ENCODE results near the gene MED8. TPM values are rescaled to one million over a fixed set of nuclear protein-coding genes. Genes with fewer than 3 reads are reported as not detected.

The MED8 gene
- total and polyA plus RNA-seq, 10 of the 15 experiments (the other 5 are each of a cell fraction or from before 2014, with no cell fraction given), result 20.2 to 61.7 (median 39.5) TPM

DNA sequence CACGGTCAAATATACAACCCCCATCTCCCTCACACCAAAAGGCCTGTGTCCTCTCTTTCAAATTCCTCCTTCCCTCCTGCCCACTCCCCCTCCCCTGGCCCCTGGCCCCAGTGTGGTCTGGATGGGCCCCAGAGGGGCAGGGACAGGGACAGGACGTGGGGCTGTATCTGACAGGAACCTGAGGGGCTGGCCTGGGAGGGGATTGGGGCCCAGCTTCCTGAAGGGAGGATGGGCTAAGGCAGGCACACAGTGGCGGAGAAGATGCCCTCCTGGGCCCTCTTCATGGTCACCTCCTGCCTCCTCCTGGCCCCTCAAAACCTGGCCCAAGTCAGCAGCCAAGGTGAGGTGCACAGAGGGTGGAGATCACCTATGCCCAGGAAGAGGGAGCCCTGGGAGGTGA, 52.0 kb downstream of the MED8 start, which contains the start of gene MPL (continued):
- TF ChIP-seq, protein P1, sequence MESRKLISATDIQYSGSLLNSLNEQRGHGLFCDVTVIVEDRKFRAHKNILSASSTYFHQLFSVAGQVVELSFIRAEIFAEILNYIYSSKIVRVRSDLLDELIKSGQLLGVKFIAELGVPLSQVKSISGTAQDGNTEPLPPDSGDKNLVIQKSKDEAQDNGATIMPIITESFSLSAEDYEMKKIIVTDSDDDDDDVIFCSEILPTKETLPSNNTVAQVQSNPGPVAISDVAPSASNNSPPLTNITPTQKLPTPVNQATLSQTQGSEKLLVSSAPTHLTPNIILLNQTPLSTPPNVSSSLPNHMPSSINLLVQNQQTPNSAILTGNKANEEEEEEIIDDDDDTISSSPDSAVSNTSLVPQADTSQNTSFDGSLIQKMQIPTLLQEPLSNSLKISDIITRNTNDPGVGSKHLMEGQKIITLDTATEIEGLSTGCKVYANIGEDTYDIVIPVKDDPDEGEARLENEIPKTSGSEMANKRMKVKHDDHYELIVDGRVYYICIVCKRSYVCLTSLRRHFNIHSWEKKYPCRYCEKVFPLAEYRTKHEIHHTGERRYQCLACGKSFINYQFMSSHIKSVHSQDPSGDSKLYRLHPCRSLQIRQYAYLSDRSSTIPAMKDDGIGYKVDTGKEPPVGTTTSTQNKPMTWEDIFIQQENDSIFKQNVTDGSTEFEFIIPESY (IDR thresholded peaks at IDR 0.05), result no peak
- TF ChIP-seq IKZF1 (conservative IDR thresholded peaks at IDR 0.05), result no peak
- TF ChIP-seq, protein P2, sequence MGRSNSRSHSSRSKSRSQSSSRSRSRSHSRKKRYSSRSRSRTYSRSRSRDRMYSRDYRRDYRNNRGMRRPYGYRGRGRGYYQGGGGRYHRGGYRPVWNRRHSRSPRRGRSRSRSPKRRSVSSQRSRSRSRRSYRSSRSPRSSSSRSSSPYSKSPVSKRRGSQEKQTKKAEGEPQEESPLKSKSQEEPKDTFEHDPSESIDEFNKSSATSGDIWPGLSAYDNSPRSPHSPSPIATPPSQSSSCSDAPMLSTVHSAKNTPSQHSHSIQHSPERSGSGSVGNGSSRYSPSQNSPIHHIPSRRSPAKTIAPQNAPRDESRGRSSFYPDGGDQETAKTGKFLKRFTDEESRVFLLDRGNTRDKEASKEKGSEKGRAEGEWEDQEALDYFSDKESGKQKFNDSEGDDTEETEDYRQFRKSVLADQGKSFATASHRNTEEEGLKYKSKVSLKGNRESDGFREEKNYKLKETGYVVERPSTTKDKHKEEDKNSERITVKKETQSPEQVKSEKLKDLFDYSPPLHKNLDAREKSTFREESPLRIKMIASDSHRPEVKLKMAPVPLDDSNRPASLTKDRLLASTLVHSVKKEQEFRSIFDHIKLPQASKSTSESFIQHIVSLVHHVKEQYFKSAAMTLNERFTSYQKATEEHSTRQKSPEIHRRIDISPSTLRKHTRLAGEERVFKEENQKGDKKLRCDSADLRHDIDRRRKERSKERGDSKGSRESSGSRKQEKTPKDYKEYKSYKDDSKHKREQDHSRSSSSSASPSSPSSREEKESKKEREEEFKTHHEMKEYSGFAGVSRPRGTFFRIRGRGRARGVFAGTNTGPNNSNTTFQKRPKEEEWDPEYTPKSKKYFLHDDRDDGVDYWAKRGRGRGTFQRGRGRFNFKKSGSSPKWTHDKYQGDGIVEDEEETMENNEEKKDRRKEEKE (IDR thresholded peaks at IDR 0.05), result no peak
- TF ChIP-seq POLR2AphosphoS5 (IDR thresholded peaks at IDR 0.05; ENCODE audit: low read length), result no peak
- TF ChIP-seq GATAD2B (conservative IDR thresholded peaks at IDR 0.05; ENCODE audit: low read depth), result no peak
- TF ChIP-seq CHD4 (IDR thresholded peaks at IDR 0.05), result no peak
- no peak for TF ChIP-seq SREBF1 (IDR thresholded peaks at IDR 0.05; ENCODE audit: low read length)
- no peak for TF ChIP-seq MEF2B (IDR thresholded peaks at IDR 0.05; ENCODE audit: partially characterized antibody, poor library complexity, severe bottlenecking)
- TF ChIP-seq BMI1 (IDR thresholded peaks at IDR 0.05; ENCODE audit: borderline replicate concordance), result no peak
- no peak for TF ChIP-seq ESRRA (IDR thresholded peaks at IDR 0.05; ENCODE audit: low read length)
- no peak for TF ChIP-seq PAX5 (IDR thresholded peaks at IDR 0.05; ENCODE audit: borderline replicate concordance, low read depth, low read length)
- TF ChIP-seq ATF7 (IDR thresholded peaks at IDR 0.05; ENCODE audit: low read depth), result no peak
